Measurements from ENCODE around the gene FMN1.
A peak's percentile ranks its signal among the peaks of the same experiment; 100 is the strongest.
"Not testable (repeated sequence)": the region's sequence is repeated elsewhere in the genome, so short reads cannot be mapped to it uniquely, and the experiment has no call there.

Gene FMN1

GRCh38 chr15:32849769-32850668 is 344.5 kb downstream of the FMN1 start:
- no peak for DNase-seq

GRCh38 chr15:32846671-32847070 is 347.8 kb downstream of the FMN1 start:
- not testable (repeated sequence) for DNase-seq

- no peak for DNase-seq
Observed at GRCh38 chr15:32844118-32844711, 350.3 kb downstream of the FMN1 start.

- DNase-seq: no peak
Observed at GRCh38 chr15:32843219-32843815, 351.2 kb downstream of the FMN1 start.

GRCh38 chr15:32842081-32842480 is 352.4 kb downstream of the FMN1 start:
- no peak for DNase-seq

GRCh38 chr15:32840507-32841245 is 353.8 kb downstream of the FMN1 start:
- no peak for DNase-seq

- peak; percentile 79 for DNase-seq
Observed at GRCh38 chr15:32838820-32839219, 355.7 kb downstream of the FMN1 start.

- DNase-seq: no peak
Observed at GRCh38 chr15:32838338-32838737, 356.2 kb downstream of the FMN1 start.

GRCh38 chr15:32837935-32838334 is 356.6 kb downstream of the FMN1 start:
- no peak for DNase-seq

- no peak for DNase-seq
Observed at GRCh38 chr15:32834156-32834555, 360.4 kb downstream of the FMN1 start.

GRCh38 chr15:32833379-32833821 is 361.1 kb downstream of the FMN1 start:
- no peak for DNase-seq

GRCh38 chr15:32831485-32831884 is 363.0 kb downstream of the FMN1 start:
- DNase-seq: no peak

- DNase-seq: no peak
Observed at GRCh38 chr15:32830241-32830640, 364.3 kb downstream of the FMN1 start.

- no peak for DNase-seq
Observed at GRCh38 chr15:32829436-32829835, 365.1 kb downstream of the FMN1 start.

GRCh38 chr15:32828507-32829186 is 365.9 kb downstream of the FMN1 start:
- DNase-seq: no peak

GRCh38 chr15:32826685-32827084 is 367.8 kb downstream of the FMN1 start:
- DNase-seq: no peak

- no peak for DNase-seq
Observed at GRCh38 chr15:32825219-32825618, 369.3 kb downstream of the FMN1 start.

- no peak for DNase-seq
Observed at GRCh38 chr15:32824777-32825176, 369.7 kb downstream of the FMN1 start.

- no peak for DNase-seq
Observed at GRCh38 chr15:32823750-32824149, 370.8 kb downstream of the FMN1 start.

GRCh38 chr15:32822739-32823138 is 371.8 kb downstream of the FMN1 start:
- DNase-seq: no peak

- no peak for DNase-seq
Observed at GRCh38 chr15:32819448-32819847, 375.1 kb downstream of the FMN1 start.

GRCh38 chr15:32818758-32819447 is 375.6 kb downstream of the FMN1 start:
- DNase-seq: no peak
